ENCODE data around the gene LRP10.
"Not testable (repeated sequence)": the region's sequence is repeated elsewhere in the genome, so short reads cannot be mapped to it uniquely, and the experiment has no call there.

LRP10 gene

GRCh38 chr14:22850944-22851764 lies 20.4 kb upstream of the LRP10 start:
- H3K4me3 ChIP-seq (replicated peaks in 1 of 2; ENCODE audit: low read depth in 2 of 2, low read length in 2 of 2): peak overlapping the region in 1 of 2 donors; percentile 3
- no peak for TF ChIP-seq CTCF (IDR thresholded peaks at IDR 0.05; ENCODE audit: low read depth, low read length)
- DNase-seq (ENCODE audit: low read depth in 2 of 2): peak; percentile 97 to 99

GRCh38 chr14:22852178-22852577 lies 19.4 kb upstream of the LRP10 start:
- not testable (repeated sequence) for H3K4me3 ChIP-seq (replicated peaks in 1 of 2; ENCODE audit: low read depth in 2 of 2, low read length in 2 of 2); DNase-seq (ENCODE audit: low read depth in 2 of 2)

- no peak for TF ChIP-seq CTCF (IDR thresholded peaks at IDR 0.05; ENCODE audit: low read depth, low read length)
- no peak for DNase-seq (ENCODE audit: low read depth in 2 of 2)
- no peak overlapping the region for H3K4me3 ChIP-seq (replicated peaks in 1 of 2; ENCODE audit: low read depth in 2 of 2, low read length in 2 of 2)
Measured at GRCh38 chr14:22852599-22852939, 19.0 kb upstream of the LRP10 start.

GRCh38 chr14:22852940-22853767 lies 18.4 kb upstream of the LRP10 start:
- peak overlapping the region; percentile 32 to 48 for H3K4me3 ChIP-seq (replicated peaks in 1 of 2; ENCODE audit: low read depth in 2 of 2, low read length in 2 of 2)
- peak; percentile 92 to 93 for DNase-seq (ENCODE audit: low read depth in 2 of 2)
- TF ChIP-seq CTCF (IDR thresholded peaks at IDR 0.05; ENCODE audit: low read depth, low read length): peak; percentile 87

GRCh38 chr14:22854296-22854695 lies 17.2 kb upstream of the LRP10 start:
- not testable (repeated sequence) for DNase-seq (ENCODE audit: low read depth in 2 of 2); H3K4me3 ChIP-seq (replicated peaks in 1 of 2; ENCODE audit: low read depth in 2 of 2, low read length in 2 of 2)

- TF ChIP-seq CTCF (IDR thresholded peaks at IDR 0.05; ENCODE audit: low read depth, low read length): no peak
- H3K4me3 ChIP-seq (replicated peaks in 1 of 2; ENCODE audit: low read depth in 2 of 2, low read length in 2 of 2): no peak overlapping the region
- DNase-seq (ENCODE audit: low read depth in 2 of 2): no peak
Measured at GRCh38 chr14:22854963-22855724, 16.4 kb upstream of the LRP10 start.

GRCh38 chr14:22856428-22856827 lies 15.1 kb upstream of the LRP10 start:
- no peak overlapping the region for H3K4me3 ChIP-seq (replicated peaks in 1 of 2; ENCODE audit: low read depth in 2 of 2, low read length in 2 of 2)
- no peak for DNase-seq (ENCODE audit: low read depth in 2 of 2)
- TF ChIP-seq CTCF (IDR thresholded peaks at IDR 0.05; ENCODE audit: low read depth, low read length): no peak

GRCh38 chr14:22860377-22860776 lies 11.2 kb upstream of the LRP10 start:
- not testable (repeated sequence) for H3K4me3 ChIP-seq (replicated peaks in 1 of 2; ENCODE audit: low read depth in 2 of 2, low read length in 2 of 2); DNase-seq (ENCODE audit: low read depth in 2 of 2)

All from cardiac fibroblast (primary cell).